AG04450 (cell line): ENCODE measurements around the gene LMTK2. TPM values are rescaled to one million over a fixed set of nuclear protein-coding genes. Genes with fewer than 3 reads are reported as not detected.
A peak's percentile ranks its signal among the peaks of the same experiment; 100 is the strongest.

ENCODE experiments used
- CTCF ChIA-PET: fragments of 300-600, 350-600 bp; formaldehyde crosslinking; extraction: SDS; loops from one replicate; lab custom pipeline; 2022; ENCODE audit warnings: antibody characterized with exemption, inconsistent platforms; lab: Charles Lee
- POLR2A ChIA-PET: fragments of 350-600 bp; formaldehyde crosslinking; extraction: SDS; loops from one replicate; lab custom pipeline; 2021; ENCODE audit warnings: antibody characterized with exemption, inconsistent platforms; lab: Yijun Ruan, JAX
- DNase-seq: peaks from one replicate; pipeline ENCODE4 v3.0.0-alpha.2; 2011; ENCODE audit warnings: low read depth, low spot score
- H3K27ac ChIP-seq: one replicate; pipeline ENCODE4 v1.5.1; 2012; ENCODE audit warnings: low read depth, low read length, control low read depth
- H3K27me3 ChIP-seq: one replicate; pipeline ENCODE4 v1.6.0; 2012; ENCODE audit warnings: low read length; ENCODE audit not compliant: control insufficient read depth, insufficient read depth
- H3K4me3 ChIP-seq: 2 replicates; pipeline ENCODE4 v1.5.1; 2011; ENCODE audit warnings: mild to moderate bottlenecking, low read depth, low read length, control low read depth
- H3K9me3 ChIP-seq: 2 replicates; pipeline ENCODE4 v1.5.1; 2012; ENCODE audit warnings: low read length; ENCODE audit not compliant: control insufficient read depth, insufficient read depth
- CTCF ChIP-seq: IDR thresholded peaks from 2 replicates; pipeline ENCODE4 v1.5.1; 2011; ENCODE audit warnings: low read depth, low read length, control low read depth, inconsistent platforms
- polyA plus RNA-seq: library from polyadenylated mRNA; depleted of rRNA; stranded (reverse); fragments of >200 nt; gene quantifications from 2 replicates; pipeline ENCODE4 v1.2.3, GENCODE V29; 2011

Gene LMTK2
- polyA plus RNA-seq, 1 experiment: 3.7 TPM

DNA sequence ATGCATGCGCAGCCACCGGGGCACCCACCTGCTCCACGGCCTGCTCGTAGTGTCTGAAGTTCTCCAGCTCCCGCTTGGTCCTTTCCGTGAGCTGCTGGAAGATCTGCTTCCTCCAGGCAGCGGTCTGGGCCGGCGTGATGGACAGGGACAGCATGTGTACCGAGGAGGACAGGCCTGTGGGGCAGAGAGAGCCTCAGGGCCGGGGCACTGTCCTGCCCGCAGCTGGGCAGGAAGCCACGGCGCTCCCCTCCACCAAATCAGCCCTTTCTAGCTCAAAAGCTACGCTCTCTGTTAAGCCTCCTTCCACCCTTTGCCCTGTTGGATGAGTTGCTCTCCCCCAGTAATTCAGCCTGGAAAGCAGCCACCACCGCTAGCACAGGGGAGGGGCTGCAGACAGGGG is 126.1 kb downstream of the LMTK2 start:
- Histone ChIP-seq H3K27ac (no peak overlapping the region), H3K4me3 (no peak overlapping the region), H3K9me3 (no peaks in the 10 kb centered on the region; the same call in 1 of the 2 replicates), H3K27me3 (no peaks in the 10 kb centered on the region)
- no peak for TF ChIP-seq CTCF
- no peak for DNase-seq
- ChIA-PET CTCF (no interaction called here), POLR2A (interaction anchor here (0.6 kb wide), 1 partner anchor 881 kb away, joined by 4 read pairs; no protein-coding TSS in a partner anchor)

GRCh38 chr7:98233219-98234070 is 126.8 kb downstream of the LMTK2 start:
- no peak overlapping the region for H3K27ac ChIP-seq
- no peaks in the 10 kb centered on the region; the same call in 1 of the 2 replicates for H3K9me3 ChIP-seq
- POLR2A ChIA-PET: no interaction called here
- no peak for TF ChIP-seq CTCF
- DNase-seq: no peak
- CTCF ChIA-PET: interaction anchor here (2.0 kb wide), 1 partner anchor 212 kb away, joined by 6 read pairs; no protein-coding TSS in a partner anchor
- H3K4me3 ChIP-seq: no peak overlapping the region
- H3K27me3 ChIP-seq: no peaks in the 10 kb centered on the region

DNA sequence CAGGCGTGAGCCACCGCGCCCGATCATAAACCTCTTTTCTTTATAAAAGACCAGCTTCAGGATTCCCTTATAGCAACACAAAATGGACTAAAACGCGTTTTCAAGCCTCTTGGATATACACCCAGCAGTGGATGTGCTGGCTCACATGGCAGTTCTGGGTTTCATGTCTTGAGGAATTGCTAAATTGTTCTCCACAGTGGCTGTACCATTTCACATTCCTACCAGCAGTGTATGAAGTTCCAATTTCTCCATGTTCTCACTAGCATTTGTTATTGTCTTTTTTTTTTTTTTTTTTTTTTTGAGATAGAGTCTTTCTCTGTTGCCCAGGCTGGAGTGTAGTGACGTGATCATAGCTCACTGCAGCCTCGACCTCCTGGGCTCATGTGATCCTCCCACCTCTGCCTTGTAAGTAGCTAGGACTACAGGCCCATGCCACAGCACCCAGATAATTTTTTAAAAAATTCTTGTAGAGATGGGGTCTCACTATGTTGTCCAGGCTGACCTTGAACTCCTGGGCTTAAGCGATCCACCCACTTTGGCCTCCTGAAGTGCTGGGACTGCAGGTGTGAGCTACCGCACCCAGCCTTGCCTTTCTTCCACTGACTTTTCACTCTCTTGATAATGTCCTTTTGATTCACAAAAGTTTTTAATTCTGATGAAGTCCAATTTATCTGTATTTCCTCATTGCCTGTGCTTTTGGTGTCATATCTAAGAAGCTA is 127.9 kb downstream of the LMTK2 start:
- no peaks in the 10 kb centered on the region; the same call in 1 of the 2 replicates for H3K9me3 ChIP-seq
- no peak for DNase-seq
- no peak overlapping the region for H3K27ac ChIP-seq
- peak; percentile 27; the same call in 1 of the 2 replicates for TF ChIP-seq CTCF
- no peaks in the 10 kb centered on the region for H3K27me3 ChIP-seq
- CTCF ChIA-PET: interaction anchor here (0.7 to 2.0 kb wide), 5 partner anchors 13 to 213 kb away, joined by 3 to 6 read pairs (median 3); partner anchors contain the start of gene BHLHA15
- H3K4me3 ChIP-seq: no peak overlapping the region
- POLR2A ChIA-PET: interaction anchor here (0.7 kb wide), 1 partner anchor 138 kb away, joined by 8 read pairs; no protein-coding TSS in a partner anchor

DNA sequence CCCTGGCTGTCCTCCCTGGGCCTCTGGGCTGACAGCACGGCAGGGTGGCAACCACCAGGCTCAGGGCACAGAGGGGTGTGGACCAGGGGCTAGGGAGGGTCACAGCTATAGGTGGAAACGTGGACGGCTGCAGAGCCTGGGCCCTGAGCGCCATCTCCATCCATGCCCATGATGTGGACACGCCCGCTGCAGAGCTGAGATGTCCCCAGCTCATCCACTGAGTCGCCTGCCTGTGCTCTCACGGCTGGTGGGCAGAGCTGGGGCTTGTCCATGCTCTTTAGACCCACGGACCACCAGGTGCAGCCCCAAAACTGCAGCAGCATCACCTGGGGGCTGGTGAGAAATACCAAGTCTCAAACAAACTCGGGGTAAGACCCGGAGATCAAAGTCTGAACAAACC is 129.2 kb downstream of the LMTK2 start:
- ChIA-PET POLR2A (no interaction called here), CTCF (interaction anchor here (1.3 to 2.0 kb wide), 2 partner anchors 68 to 214 kb away, joined by 3 to 6 read pairs; no protein-coding TSS in a partner anchor)
- DNase-seq: no peak
- no peak overlapping the region for H3K4me3 ChIP-seq
- H3K27me3 ChIP-seq: no peaks in the 10 kb centered on the region
- no peaks in the 10 kb centered on the region; the same call in 1 of the 2 replicates for H3K9me3 ChIP-seq
- H3K27ac ChIP-seq: no peak overlapping the region
- no peak for TF ChIP-seq CTCF
